Omental fat pad (tissue), 4 donors: ENCODE data around the gene OAT. TPM values are rescaled to one million over a fixed set of nuclear protein-coding genes. Genes with fewer than 3 reads are reported as not detected.

Experiments used
- ATAC-seq: fragments of 150-250 bp; one replicate; pipeline ENCODE4 v1.9.1; 2016; ENCODE audit warnings: mild to moderate bottlenecking, moderate library complexity; ENCODE audit not compliant: low FRiP score
- DNase-seq: peaks from one replicate; pipeline ENCODE4 v3.0.0-alpha.2; 2019; ENCODE audit warnings: low spot score
- total RNA-seq, 4 donors: library from RNA; depleted of rRNA; stranded (reverse); fragments of >200 nt; gene quantifications; one replicate each; pipeline ENCODE4 v1.1.0, GENCODE V29; 2016
- TF ChIP-seq, protein P1 (sequence below), 3 donors: fragments of 450-650 bp; IDR thresholded peaks; one replicate each; pipeline ENCODE4 v1.5.1; 2016 to 2017; ENCODE audit warnings: antibody characterized with exemption in 3 of 3, mild to moderate bottlenecking in 3 of 3, moderate library complexity in 2 of 3

The OAT gene
- total RNA-seq, 4 donors from 2014 or later: 62.4 to 120 (median 85.3) TPM

GRCh38 chr10:124388823-124389612 lies 29.7 kb downstream of the OAT start:
- TF ChIP-seq, protein P1, sequence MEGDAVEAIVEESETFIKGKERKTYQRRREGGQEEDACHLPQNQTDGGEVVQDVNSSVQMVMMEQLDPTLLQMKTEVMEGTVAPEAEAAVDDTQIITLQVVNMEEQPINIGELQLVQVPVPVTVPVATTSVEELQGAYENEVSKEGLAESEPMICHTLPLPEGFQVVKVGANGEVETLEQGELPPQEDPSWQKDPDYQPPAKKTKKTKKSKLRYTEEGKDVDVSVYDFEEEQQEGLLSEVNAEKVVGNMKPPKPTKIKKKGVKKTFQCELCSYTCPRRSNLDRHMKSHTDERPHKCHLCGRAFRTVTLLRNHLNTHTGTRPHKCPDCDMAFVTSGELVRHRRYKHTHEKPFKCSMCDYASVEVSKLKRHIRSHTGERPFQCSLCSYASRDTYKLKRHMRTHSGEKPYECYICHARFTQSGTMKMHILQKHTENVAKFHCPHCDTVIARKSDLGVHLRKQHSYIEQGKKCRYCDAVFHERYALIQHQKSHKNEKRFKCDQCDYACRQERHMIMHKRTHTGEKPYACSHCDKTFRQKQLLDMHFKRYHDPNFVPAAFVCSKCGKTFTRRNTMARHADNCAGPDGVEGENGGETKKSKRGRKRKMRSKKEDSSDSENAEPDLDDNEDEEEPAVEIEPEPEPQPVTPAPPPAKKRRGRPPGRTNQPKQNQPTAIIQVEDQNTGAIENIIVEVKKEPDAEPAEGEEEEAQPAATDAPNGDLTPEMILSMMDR (IDR thresholded peaks at IDR 0.05): peak in 2 of 3 donors; percentile 54 to 96
- peak; percentile 75 for DNase-seq
- peak; percentile 98 for ATAC-seq

DNA sequence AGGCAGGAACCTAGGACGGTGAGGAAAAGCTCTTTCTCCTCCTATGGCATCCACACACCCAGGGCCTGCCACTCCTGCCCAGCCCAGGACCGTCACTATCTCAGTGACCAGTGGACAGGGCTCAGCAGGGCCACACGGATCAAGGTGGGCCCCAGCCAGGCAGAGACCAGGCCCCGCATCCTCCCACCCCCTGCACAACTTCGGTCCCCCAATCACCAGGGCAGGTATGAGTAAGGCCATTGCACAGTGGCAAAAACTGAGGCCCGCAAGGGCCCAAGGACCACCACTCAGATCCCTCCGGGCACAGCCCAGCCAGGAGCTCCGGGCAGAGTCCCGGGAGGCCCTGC lies 30.3 kb downstream of the OAT start:
- DNase-seq: no peak
- ATAC-seq: peak; percentile 3
- TF ChIP-seq, protein P1 (IDR thresholded peaks at IDR 0.05): no peak

DNA sequence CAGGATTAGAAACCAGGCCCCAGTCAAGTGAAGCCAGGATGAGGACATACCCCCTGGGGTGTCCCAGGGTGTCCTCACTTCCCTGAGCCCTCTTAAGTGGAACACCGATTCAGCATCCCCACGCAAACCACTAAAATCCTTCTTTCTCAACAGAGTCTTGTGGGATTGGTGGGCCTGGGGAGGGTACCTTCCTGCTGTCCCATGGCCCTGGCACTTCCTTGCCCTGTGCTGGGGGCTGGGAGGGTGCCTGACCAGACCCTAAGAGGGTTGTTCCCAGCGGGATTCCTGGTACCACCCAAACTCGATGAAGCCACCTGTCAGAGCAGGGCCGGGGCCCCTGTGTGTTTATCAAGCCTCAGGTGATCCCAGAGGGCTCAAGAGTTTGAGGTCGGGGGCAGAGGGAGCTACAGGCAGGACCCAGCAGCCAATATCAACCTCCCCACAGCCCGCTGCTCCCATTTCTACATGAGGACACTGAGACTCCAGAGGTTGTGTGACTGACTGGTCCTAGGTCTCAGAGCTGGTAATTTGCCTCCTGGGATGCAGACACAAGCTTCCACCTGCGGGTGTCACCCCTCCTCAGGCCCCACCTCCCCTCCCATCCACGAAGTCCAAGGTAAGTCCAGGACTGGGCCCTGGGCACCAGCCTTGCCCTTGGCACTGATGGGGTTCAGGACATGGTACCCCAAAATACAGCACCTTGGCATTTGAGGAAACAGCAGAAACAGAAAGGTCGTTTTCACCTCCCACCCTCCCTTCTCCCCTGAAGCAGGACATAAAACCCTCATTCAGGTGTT lies 31.4 kb downstream of the OAT start:
- no peak for ATAC-seq
- DNase-seq: no peak
- TF ChIP-seq, protein P1 (IDR thresholded peaks at IDR 0.05): no peak

DNA sequence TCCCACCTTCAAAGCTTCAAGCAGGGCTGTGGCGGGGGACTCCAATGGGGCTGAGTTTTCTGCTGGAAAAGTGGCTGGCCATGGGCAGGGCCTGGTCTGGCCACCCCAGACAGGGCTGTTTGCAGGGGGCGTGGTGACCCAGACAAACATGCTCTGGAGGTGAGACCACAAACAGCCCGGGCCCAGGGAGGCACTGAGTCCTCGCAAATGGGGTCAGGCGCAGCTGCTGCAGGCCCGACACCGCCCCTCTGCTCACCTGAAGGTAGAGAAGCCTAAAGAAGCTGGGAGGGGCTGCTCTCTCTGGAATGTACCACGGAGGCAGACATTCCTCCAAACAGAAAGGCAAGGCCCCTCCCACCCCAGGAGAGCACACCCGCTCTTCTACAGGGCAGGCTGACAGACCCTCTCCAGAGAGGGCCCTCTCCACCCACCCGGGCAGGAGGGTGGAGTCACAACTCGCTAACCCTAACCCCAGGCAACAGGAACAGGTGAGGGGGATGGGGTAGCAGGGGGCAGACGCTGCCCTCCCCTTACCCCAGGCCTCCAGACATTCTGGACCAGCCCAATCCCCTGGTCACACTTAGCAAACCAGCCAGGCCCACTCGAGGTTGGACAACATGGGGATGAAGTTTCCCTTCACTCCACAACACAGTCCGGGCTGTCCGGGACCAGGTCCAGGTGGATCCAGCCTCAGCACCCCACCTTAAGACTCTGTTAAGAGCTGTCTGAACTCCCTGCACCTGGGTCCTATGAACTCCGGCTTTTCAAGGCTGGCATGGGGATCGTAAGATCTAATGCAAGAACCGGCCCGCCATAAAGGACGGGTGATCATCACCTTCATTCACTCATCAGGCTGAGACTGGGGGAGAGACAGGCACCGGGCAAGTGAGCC lies 32.3 kb downstream of the OAT start:
- DNase-seq: no peak
- ATAC-seq: no peak
- TF ChIP-seq, protein P1 (IDR thresholded peaks at IDR 0.05): no peak

- ATAC-seq: no peak
- TF ChIP-seq, protein P1 (IDR thresholded peaks at IDR 0.05): no peak
- no peak for DNase-seq
Observed at GRCh38 chr10:124385627-124386185, 33.0 kb downstream of the OAT start.

GRCh38 chr10:124384591-124385190 lies 34.0 kb downstream of the OAT start:
- TF ChIP-seq, protein P1 (IDR thresholded peaks at IDR 0.05): no peak
- no peak for ATAC-seq
- DNase-seq: no peak
